BJ (cell line): Measurements from ENCODE around the gene CLBA1. TPM values are rescaled to one million over a fixed set of nuclear protein-coding genes. Genes with fewer than 3 reads are reported as not detected.

Source experiments
- CTCF ChIA-PET: fragments of 350-600 bp; formaldehyde crosslinking; extraction: SDS; loops from one replicate; lab custom pipeline; 2021; ENCODE audit warnings: antibody characterized with exemption, inconsistent platforms; lab: Yijun Ruan, JAX
- POLR2A ChIA-PET: fragments of 300-600 bp; sonication (Branson Sonifier 250); formaldehyde crosslinking; extraction: SDS; loops from one replicate; lab custom pipeline; 2021; ENCODE audit warnings: antibody characterized with exemption; lab: Charles Lee
- DNase-seq: peaks from one replicate; pipeline ENCODE4 v3.0.0-alpha.2; 2011; ENCODE audit warnings: low read depth
- H3K27me3 ChIP-seq: 2 replicates; pipeline ENCODE4 v1.6.0; 2011; ENCODE audit warnings: low read length; ENCODE audit not compliant: control insufficient read depth, insufficient read depth
- H3K36me3 ChIP-seq: 2 replicates; pipeline ENCODE4 v1.5.1; 2011; ENCODE audit warnings: low read length; ENCODE audit not compliant: control insufficient read depth, insufficient read depth
- H3K4me3 ChIP-seq: 2 replicates; pipeline ENCODE4 v1.5.1; 2011; ENCODE audit warnings: low read depth, mild to moderate bottlenecking, control low read depth, low read length
- CTCF ChIP-seq: IDR thresholded peaks from 2 replicates; pipeline ENCODE4 v1.5.1; 2011; ENCODE audit warnings: low read depth, mild to moderate bottlenecking, control low read depth, inconsistent platforms, low read length, moderate library complexity; ENCODE audit not compliant: insufficient read depth
- polyA plus RNA-seq: library from polyadenylated mRNA; depleted of rRNA; stranded (reverse); fragments of >200 nt; gene quantifications from 2 replicates; pipeline ENCODE4 v1.2.3, GENCODE V29; 2011

The CLBA1 gene
- polyA plus RNA-seq, 1 experiment: 5.9 TPM

- Histone ChIP-seq H3K27me3 (no peaks in the 10 kb centered on the region), H3K4me3 (no peak overlapping the region), H3K36me3 (no peaks in the 10 kb centered on the region; the same call in 1 of the 2 replicates)
- no peak for TF ChIP-seq CTCF
- POLR2A ChIA-PET: no interaction called here
- CTCF ChIA-PET: interaction anchor here (2.4 kb wide), 1 partner anchor 63 kb away, joined by 11 read pairs; no protein-coding TSS in a partner anchor
- DNase-seq: no peak
Observed at GRCh38 chr14:104982548-104983230, 2.9 kb upstream of the CLBA1 start.

GRCh38 chr14:104983231-104983721 is 2.3 kb upstream of the CLBA1 start:
- ChIA-PET POLR2A (no interaction called here), CTCF (interaction anchor here (1.6 to 2.5 kb wide), 2 partner anchors 8 to 62 kb away, joined by 11 to 15 read pairs; no protein-coding TSS in a partner anchor)
- Histone ChIP-seq H3K36me3 (no peaks in the 10 kb centered on the region; the same call in 1 of the 2 replicates), H3K27me3 (no peaks in the 10 kb centered on the region), H3K4me3 (no peak overlapping the region)
- TF ChIP-seq CTCF: no peak
- no peak for DNase-seq

GRCh38 chr14:104984056-104984894 is 1.3 kb upstream of the CLBA1 start:
- Histone ChIP-seq H3K4me3 (no peak overlapping the region), H3K27me3 (no peaks in the 10 kb centered on the region), H3K36me3 (no peaks in the 10 kb centered on the region; the same call in 1 of the 2 replicates)
- DNase-seq: no peak
- ChIA-PET CTCF (interaction anchor here (1.0 to 2.5 kb wide), 6 partner anchors 8 to 262 kb away, joined by 3 to 15 read pairs (median 4); partner anchors contain the start of gene GPR132), POLR2A (no interaction called here)
- no peak for TF ChIP-seq CTCF

GRCh38 chr14:104986487-104987164 is 1.0 kb downstream of the CLBA1 start:
- ChIA-PET CTCF (interaction anchor here (1.5 to 2.1 kb wide), 2 partner anchors 10 to 12 kb away, joined by 5 to 6 read pairs; no protein-coding TSS in a partner anchor), POLR2A (no interaction called here)
- no peak for TF ChIP-seq CTCF
- Histone ChIP-seq H3K4me3 (peak overlapping the region; percentile 67), H3K27me3 (no peaks in the 10 kb centered on the region), H3K36me3 (peaks cover under 1% of the 10 kb centered on the region)
- DNase-seq: no peak
